ENCODE results near the gene ZNF396.

The ZNF396 gene

GRCh38 chr18:35334212-35334611 is 42.9 kb downstream of the ZNF396 start:
- no peak for DNase-seq

GRCh38 chr18:35331367-35332087 is 45.6 kb downstream of the ZNF396 start:
- no peak for DNase-seq

GRCh38 chr18:35328868-35329267 is 48.3 kb downstream of the ZNF396 start:
- DNase-seq = no peak

- DNase-seq = no peak
Measured at GRCh38 chr18:35326695-35327387, 50.3 kb downstream of the ZNF396 start.

GRCh38 chr18:35324926-35325655 is 52.0 kb downstream of the ZNF396 start:
- DNase-seq = no peak

- DNase-seq = no peak
Measured at GRCh38 chr18:35322486-35323458, 54.4 kb downstream of the ZNF396 start.

All from NCI-H526 treated with DMSO at 0.1 percent for 48 hours (cell line).